Measurements from ENCODE around the gene DNAJA2.
"Not testable (repeated sequence)": the region's sequence is repeated elsewhere in the genome, so short reads cannot be mapped to it uniquely, and the experiment has no call there.

Gene DNAJA2

DNA sequence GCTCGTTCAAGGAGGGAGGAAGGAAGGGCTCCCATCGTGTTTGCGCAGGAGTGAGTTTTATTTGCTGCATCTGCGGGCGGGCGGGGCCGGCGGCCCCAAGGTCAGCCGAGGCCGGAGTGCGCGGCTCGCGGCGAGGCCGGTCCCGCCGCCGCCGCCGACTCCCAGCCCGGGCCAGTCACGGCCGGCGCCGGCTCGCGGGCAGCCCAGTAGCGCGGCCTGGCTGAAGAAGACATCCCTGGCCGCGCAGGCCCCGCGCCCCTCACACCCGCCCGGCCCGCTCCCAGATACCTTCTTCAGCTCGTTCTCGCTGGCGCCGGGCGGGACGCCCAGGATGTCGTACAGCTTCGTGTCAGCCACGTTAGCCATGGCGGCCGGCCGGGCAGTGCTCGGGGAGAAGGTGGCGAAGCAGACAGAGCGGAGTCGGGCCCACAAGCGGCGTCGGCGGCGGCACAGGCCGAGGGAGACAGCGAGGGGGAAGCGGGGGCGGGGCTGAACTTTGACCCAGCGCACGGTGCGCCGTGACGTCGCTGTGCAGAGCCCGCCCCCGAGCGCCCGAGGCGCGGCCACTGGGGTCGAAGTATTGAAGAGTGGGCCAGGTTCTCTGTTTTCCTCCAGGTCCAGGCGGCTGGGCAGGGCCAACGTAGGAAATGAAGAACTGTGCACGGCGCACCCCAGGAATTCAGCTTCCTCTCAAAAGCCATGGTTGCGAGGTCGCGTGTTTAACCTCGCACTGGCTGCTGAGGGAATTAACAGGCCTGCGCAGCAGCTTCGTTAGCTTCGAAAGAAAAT lies at the start of gene DNAJA2:
TSS of gene DNAJA2 (minus strand) at position 468 of the 789 bp plus-strand sequence. CDS start at position 366, 102 bp downstream.
- peak; percentile 99 for DNase-seq

DNA sequence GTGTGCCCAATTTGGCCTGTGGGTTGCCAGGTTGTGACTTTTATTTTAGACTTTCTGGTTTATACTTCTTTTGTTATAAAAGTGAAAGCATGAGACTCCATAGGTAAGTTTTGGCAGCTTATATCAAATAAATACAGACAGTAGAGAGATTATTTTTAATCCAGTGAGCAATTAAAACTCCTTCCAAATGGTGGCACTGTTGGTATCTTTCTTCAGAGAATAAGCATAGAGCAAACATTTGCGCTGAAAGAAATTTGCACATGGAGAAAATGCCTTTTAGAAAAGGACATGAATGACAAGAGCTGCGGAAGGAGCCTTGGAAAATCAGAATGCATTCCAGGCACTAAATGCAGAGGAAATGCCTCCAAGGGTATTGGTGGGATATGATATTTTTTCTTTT lies 46.1 kb upstream of the DNAJA2 start:
- no peak for DNase-seq

DNA sequence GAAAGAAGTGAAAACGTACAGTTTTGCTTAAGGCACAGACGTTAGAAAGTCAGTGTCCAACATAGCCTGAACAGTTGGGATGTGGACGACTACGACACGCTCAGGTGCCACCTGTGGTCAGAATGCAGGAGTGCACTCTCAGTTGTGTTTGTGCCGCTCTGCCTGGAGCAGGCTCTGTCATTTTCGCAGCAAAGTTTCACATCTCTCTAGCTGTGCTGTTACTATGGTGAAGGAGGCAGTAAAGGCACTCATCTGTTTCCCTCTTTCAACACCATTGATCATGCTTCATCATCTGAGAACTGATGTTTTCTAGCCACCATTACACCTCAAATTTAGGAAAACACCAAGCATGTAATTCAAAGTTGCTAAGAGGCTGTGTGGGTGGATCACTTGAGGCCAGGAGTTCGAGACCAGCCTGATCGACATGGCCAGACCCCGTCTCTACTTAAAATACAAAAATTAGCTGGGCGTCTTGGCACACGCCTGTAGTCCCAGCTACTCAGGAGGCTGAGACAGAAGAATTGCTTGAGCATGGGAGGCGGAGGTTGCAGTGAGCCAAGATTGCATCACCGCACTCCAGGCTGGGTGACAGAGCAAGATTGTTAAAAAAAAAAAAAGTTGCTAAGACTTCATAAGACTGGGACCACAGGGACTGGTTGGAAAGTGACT lies 44.9 kb upstream of the DNAJA2 start:
- no peak for DNase-seq

DNA sequence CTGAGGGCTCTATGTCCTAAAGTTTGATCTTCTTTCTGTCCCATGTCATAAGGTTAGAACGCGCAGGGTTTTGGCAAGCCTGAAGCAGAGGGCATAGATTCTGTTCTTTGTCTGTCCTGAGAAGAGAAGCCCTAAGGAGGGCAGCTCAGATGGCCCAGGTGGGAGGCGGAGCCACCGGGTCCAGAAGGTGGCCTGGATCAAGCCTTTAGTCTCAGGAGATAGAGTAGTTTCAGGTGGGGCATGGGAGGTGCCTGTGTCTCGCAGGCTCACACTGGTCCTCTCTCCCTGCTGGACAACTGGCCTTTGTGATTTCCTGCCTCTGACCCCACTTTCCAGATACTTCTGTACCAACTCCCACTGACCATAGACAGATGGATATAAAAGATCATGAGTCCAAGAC lies 44.2 kb upstream of the DNAJA2 start:
- DNase-seq: no peak

DNA sequence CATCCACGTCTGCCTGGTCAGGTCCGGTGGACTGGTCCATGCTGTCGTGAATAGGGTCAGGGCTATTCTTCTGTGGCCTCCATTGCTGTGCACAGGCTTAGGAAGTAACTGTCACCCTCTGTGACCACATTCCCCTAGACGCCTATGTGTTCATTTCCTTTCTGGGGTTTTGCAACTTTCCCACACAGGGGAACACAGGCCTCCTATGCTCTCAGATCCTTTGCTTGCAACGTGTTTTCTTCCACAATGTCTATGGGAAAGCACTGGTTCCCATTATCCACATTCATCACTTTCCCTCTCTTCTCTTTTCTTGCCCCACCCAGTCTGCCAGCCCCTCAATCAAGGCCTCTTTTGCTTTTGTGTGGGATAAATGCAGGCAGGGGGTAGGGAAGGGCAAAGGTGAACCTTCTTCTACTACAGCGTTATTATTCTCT lies 43.2 kb upstream of the DNAJA2 start:
- DNase-seq: no peak

DNA sequence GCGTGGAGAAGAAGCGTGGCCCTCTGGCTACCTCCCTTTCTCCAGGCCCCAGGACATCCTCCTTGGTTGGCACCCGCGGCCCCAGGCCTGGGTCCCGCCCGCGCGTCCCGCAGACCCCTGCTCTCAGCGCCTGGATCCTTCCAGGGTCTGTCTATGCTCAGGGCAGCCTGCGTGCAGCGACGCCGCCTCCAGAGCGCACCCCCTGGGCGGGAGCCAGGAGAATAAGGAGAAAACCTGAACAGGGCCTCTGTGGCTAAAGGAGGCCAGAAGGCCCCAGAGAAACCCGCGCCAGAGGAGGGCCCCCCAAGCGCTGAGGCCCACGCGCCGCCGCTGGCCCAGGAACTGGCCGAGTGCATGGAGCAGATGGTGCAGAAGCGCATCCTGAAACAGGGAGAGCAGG lies 40.4 kb upstream of the DNAJA2 start:
- no peak for DNase-seq

DNA sequence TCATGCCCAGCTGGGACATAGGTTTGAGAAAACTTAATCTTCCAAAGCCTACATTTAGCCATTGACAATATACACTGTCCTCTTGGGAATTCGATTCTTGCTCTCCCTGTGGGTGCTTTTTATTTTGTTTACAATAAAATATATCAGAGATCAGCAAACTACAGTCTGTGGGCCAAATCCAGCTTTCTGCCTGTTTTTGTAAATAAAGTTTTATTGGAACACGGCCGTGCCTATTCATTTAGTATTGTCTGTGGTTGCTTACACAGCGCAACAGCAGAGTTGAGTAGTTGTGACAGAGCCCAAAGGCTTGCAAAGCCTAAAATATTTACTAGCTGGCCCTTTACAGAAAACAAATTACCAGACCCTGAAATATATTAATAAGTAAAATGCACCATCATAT lies 39.7 kb upstream of the DNAJA2 start:
- no peak for DNase-seq

DNA sequence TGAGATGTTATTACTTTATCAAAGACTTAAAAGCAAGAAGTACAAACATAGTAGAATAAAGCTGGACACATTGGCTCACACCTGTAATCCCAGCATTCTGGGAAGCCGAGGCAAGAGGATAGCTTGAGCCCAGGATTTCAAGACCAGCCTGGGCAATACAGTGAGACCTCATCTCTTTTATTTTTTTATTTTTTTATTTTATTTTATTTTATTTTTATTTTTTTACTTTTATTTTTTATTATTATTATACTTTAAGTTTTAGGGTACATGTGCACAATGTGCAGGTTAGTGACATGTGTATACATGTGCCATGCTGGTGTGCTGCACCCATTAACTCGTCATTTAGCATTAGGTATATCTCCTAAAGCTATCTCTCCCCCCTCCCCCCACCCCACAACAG lies 37.3 kb upstream of the DNAJA2 start:
- not testable (repeated sequence) for DNase-seq

DNA sequence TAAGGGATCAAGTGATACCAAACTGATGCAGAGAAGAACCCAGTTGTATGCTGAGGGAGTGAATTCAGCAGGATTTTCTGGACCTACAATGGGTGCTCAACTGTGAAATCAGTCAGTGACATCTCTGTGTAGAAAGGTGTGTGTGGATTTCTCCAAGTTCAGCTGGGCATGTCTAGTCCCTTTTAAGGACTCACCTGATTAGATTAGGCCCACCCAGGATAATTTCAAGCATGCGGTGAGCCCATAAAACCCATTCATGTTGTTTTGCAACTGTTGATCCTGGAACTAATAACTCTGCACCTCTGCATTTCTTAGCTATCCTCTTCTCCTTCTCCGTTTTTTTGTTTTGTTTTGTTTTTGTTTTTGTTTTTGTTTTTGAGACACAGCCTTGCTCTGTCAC lies 35.1 kb upstream of the DNAJA2 start:
- no peak for DNase-seq

DNA sequence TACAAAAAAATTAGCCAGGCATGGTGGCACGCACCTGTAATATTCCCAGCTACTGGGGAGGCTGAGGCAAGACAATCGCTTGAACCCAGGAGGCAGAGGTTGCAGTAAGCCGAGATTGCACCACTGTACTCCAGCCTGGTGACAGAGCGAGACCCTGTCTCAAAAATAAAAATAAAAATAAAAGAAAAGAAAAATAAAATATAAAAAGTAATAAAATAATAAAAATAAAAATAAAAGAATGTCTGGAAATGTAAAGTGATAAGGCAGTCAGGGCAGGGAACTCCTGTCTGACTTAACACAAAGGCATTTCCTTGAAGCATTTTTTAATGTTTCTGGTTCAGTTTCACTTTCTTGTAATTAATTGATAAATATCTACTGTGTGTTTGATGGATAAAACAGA lies 34.7 kb upstream of the DNAJA2 start:
- DNase-seq: no peak

DNA sequence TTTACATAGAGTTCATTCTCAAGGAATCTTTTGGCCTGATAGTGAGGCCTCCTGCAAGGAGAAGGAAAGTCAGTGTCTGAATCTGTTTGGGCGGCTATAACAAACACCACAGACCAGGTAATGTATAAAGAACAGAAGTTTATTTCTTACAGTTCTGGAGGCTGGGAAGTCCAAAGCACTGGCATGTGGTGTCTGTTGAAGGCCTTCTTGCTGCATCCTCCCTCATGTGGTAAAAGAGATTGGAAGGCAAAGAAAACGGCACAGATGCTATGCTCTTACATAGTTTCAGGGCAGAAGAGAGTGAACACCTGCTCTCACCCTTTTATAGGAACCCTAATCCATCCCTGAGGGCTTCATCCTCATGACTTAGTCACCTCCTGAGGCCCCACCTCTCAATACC lies 31.2 kb upstream of the DNAJA2 start:
- no peak for DNase-seq

DNA sequence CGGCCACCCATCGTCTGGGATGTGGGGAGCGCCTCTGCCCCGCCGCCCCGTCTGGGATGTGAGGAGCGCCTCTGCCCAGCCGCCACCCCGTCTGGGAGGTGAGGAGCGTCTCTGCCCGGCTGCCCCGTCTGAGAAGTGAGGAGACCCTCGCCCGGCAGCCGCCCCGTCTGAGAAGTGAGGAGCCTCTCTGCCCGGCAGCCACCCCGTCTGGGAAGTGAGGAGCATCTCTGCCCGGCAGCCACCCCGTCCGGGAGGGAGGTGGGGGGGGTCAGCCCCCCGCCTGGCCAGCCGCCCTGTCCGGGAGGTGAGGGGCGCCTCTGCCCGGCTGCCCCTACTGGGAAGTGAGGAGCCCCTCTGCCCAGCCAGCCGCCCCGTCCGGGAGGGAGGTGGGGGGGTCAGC lies 26.6 kb upstream of the DNAJA2 start:
- DNase-seq: not testable (repeated sequence)

DNA sequence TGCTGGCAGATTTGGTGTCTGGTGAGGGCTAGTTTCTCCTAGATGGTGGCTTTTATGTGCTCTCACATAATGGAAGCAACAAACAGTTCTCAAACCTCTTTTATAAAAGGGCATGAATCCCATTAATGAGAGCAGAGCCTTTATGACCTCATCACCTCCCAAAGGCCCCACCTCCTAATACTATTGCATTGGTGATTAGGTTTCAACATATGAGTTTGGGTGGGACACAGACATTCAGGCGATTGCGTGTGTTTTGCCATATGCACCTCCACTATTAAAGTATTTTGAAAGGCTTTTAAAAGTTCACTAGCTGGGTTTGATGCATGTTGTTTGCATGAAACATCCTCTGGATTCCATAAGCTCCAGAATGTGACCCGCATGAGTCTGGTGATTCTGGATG lies 24.4 kb upstream of the DNAJA2 start:
- no peak for DNase-seq

DNA sequence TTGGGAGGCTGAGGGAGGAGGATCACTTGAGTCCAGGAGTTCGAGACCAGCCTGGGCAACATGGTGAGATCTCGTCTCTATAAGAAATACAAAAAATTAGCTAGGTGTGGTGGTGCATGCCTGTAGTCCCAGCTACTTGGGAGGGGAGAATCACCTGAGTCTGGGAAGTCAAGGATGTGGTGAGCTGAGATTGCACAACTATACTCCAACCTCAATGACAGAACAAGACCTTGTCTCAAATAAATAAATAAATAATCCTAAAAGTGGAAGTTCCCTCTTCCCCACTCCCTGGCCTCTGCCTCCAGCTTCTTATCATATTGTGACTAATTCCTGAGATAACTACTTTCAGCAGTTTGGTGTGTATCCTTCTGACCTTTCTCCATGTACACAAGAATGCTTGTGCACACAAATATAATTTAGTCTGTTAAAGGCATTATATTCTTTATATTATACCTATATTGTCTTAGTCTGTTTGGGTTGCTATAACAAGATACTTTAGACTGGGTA lies 23.5 kb upstream of the DNAJA2 start:
- DNase-seq: no peak

DNA sequence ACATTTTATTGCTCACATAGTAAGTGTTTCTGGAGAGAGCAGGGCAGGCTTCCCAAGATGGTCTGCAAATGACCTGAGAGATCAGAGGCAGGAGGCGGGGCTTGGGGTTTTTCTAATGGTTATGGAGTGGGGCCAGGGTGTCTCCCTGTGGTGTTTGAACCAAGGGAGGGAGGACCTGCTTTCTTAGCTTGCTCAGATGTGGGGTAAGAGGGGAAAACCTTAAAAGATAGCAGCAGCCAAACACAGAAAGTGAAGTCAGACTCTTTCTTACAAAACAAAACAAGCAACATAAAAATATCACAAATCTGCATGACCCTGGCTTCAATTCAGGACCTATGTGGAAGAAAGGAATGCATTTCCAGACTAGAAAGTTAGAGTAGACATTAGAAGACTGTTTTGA lies 22.9 kb upstream of the DNAJA2 start:
- no peak for DNase-seq

DNA sequence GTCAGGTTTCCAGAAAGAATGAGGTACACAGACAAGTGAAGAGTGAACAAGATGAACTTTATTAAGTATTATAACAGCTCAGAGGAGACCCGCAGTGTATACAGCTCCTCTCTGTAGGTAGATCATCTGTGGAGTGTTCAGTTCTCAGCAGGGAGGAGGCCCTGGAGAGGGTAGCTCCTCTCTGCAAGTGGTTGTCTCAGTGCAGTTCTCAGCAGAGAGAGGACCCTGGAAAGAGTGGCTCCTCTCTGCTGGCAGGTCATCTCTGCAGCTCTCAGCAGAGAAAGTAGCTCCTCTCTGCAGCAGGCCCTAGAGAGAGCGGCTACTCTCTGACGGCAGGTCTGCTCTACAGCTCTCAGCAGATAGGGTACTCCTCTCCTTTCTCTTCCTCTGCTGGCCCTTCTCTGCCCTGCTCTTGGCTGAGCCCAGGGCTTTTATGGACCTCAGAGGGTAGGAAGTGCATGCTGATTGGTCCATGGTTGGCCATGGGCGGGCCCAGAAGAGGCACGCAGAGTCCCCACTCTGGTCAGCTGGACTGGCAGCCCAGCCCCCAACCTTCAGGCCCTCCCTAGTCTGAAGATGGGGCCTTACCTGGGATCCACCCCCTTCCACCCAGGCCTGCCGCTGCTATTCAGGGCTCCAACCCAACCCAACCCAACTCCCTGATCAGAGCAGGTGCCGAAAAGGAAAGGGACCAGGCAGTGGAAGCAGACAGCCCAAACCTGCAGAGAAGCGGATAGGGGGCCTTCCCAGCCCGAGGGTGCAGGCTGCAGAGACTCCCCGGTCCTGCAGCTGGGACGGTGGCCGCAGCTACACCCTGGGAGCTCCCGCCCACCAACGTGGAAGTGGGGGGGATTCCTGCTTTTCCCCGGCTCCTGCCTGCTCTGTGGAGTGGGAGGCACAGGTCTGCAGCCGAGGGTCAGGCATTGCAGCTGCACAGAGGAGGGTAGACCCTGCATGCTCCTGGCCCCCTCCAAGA lies 18.5 kb upstream of the DNAJA2 start:
- no peak for DNase-seq

DNA sequence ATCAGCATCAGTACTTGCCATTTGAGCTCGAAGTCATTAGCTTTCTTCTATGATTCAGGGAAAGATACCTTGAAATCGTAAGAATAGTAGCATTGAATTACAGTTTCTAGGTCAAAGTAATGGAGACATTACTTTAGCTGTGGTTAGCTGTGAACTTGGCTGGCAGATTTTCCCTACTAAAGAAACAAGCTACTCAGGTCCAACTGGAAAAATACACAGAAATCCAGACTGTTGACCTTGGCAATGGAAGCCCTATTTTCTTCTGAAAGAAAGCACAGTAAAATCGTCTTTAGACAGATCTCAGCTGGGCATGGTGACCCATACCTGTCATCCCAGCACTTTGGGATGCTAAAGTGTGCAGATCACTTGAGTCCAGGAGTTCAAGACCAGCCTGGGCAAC lies 13.4 kb upstream of the DNAJA2 start:
- no peak for DNase-seq

DNA sequence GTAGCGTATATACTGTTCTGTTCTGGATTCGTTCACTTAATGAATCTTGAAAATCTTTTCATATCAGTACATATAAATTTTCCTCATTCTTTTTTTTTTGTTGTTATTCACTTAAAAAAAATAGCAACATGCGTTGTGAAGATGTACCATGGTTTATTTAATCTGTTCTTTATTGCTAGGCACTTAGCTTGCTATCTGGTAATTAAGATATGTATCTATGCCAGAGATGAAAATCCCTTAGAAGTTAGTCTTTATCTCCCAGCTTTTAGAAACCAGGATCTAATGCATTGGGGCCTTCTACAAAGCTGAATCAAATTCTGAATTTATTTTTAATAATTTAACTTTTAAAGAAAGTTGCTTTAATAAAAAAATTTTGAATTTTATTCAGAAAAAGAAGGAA lies 13.0 kb upstream of the DNAJA2 start:
- no peak for DNase-seq

DNA sequence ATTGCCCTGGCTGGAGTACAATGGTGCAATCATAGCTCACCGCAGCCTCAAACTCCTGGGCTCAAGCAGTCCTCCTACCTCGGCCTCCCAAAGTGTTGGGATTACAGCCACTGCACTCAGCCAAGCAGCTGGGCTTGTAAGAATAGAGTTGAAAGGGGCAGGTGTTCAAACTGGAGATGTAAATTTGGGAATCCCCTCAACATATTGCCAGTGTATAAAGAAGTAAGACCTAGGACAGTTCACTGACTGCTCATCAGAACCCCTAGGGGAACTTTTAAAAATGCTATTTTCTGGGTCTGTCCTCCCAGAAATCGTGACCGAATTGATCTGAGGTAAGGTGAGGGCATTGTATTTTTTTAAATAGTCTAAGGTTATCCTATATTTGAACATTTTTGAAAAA lies 8.9 kb upstream of the DNAJA2 start:
- no peak for DNase-seq

DNA sequence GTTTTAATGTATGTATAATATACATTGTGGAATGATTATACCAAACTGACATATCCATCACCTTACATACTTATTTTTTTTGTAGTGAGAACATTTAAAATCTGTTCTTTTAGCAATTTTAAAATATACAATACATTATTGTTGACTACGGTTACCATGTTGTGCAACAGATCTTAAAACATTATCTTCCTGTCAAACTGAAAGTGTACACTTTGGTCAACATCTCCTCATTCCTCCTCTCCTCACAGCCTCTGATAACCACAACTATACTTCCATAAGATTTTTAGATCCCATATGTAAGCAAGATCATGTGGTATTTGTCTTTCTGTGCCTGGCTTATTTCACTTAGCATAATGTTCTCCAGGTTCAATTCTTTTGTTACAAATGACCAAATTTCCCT lies 7.5 kb upstream of the DNAJA2 start:
- no peak for DNase-seq

DNA sequence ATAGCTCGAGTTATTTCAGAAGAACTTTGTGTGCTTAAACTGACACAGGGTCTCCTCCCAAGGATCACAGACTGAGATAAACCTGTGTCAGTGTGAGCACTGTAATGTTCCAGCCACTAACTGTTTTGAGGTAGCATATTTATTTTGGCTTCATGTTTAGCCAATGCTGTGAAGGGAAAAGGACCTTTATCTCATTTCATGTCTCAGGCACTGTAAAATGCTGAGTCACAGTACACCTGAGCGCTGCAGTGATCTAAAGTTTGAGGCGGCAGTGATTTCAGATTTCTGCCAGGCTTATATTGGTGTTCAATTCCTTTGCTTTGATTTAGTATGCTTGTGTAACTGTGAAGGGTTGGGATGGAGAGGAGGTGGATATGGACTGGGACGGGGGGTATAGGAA lies 3.1 kb upstream of the DNAJA2 start:
- DNase-seq: no peak

DNA sequence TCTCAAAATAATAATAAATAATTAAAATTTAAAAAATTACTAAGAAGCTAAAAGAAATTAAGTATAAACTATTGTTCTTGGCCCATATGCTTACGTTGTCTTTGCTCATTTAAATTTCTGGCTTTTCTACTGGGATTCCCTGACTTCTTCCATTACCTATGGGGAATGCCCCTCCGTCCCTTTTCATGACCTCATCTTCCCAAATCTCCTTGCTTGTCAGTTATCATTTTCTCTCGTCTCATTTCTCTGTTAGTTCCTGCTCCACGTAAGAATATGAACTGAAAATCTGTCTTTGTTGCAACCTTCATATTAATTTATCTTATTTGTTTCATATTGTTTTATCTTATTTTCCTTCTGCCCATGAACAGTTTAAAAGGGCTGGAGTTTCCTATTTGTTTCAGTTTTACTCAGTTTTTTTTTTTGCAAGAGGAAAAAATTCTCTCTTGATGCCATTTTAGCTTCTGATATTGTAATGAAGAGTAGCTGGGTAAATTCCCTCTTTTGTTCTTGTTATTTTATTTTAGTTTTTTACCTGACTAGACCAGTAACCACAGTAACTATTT lies 2.5 kb upstream of the DNAJA2 start:
- DNase-seq: no peak

DNA sequence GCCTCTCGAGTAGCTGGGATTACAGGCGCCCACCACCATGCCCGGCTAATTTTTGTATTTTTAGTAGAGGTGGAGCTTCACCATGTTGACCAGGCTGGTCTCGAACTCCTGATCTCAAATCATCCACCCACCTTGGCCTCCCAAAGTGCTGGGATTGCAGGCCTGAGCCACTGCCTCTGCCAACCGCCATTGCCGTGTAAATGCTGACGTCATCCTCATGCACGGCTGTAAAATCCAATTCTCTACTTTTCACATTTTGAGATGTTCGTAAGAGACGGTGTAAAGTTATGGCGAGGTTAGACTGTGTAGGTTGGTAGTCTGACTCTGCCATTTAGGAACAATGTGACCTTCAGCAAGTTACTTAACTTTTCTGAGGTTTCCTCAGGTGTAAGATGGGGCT lies 1.7 kb upstream of the DNAJA2 start:
- DNase-seq: no peak

Measured in retina (tissue), 1 donor.